ENCODE data around the gene TSKU. TPM values are rescaled to one million over a fixed set of nuclear protein-coding genes. Genes with fewer than 3 reads are reported as not detected.

TSKU gene
- total RNA-seq, 1 donor from 2014 or later = 35.8 TPM

- peak; percentile 76 for DNase-seq (ENCODE audit: low spot score)
Measured at GRCh38 chr11:76752321-76753143, 30.6 kb upstream of the TSKU start.

GRCh38 chr11:76753449-76753848 is 29.7 kb upstream of the TSKU start:
- no peak for DNase-seq (ENCODE audit: low spot score)

- DNase-seq (ENCODE audit: low spot score) = no peak
Measured at GRCh38 chr11:76753950-76754349, 29.2 kb upstream of the TSKU start.

- DNase-seq (ENCODE audit: low spot score) = no peak
Measured at GRCh38 chr11:76756341-76756741, 26.8 kb upstream of the TSKU start.

- DNase-seq (ENCODE audit: low spot score) = no peak
Measured at GRCh38 chr11:76758311-76758710, 24.8 kb upstream of the TSKU start.

- no peak for DNase-seq (ENCODE audit: low spot score)
Measured at GRCh38 chr11:76759092-76759491, 24.1 kb upstream of the TSKU start.

- DNase-seq (ENCODE audit: low spot score) = no peak
Measured at GRCh38 chr11:76759517-76759916, 23.6 kb upstream of the TSKU start.

- DNase-seq (ENCODE audit: low spot score) = no peak
Measured at GRCh38 chr11:76760236-76760635, 22.9 kb upstream of the TSKU start.

GRCh38 chr11:76761718-76762355 is 21.3 kb upstream of the TSKU start:
- no peak for DNase-seq (ENCODE audit: low spot score)

GRCh38 chr11:76762356-76762752 is 20.8 kb upstream of the TSKU start:
- DNase-seq (ENCODE audit: low spot score) = no peak

GRCh38 chr11:76762867-76763572 is 20.1 kb upstream of the TSKU start:
- no peak for DNase-seq (ENCODE audit: low spot score)

GRCh38 chr11:76763573-76764346 is 19.4 kb upstream of the TSKU start:
- DNase-seq (ENCODE audit: low spot score) = peak; percentile 52

- DNase-seq (ENCODE audit: low spot score) = no peak
Measured at GRCh38 chr11:76764941-76765665, 18.1 kb upstream of the TSKU start.

- no peak for DNase-seq (ENCODE audit: low spot score)
Measured at GRCh38 chr11:76765863-76766350, 17.2 kb upstream of the TSKU start.

- DNase-seq (ENCODE audit: low spot score) = no peak
Measured at GRCh38 chr11:76766521-76766920, 16.6 kb upstream of the TSKU start.

GRCh38 chr11:76767659-76768058 is 15.5 kb upstream of the TSKU start:
- DNase-seq (ENCODE audit: low spot score) = no peak

- DNase-seq (ENCODE audit: low spot score) = peak; percentile 71
Measured at GRCh38 chr11:76768088-76768908, 14.9 kb upstream of the TSKU start.

GRCh38 chr11:76768909-76769560 is 14.1 kb upstream of the TSKU start:
- DNase-seq (ENCODE audit: low spot score) = no peak
